Fibroblast of peridontal ligament (primary cell): ENCODE data around the gene OR7D4.
A peak's percentile ranks its signal among the peaks of the same experiment; 100 is the strongest.
"Not testable (repeated sequence)": the region's sequence is repeated elsewhere in the genome, so short reads cannot be mapped to it uniquely, and the experiment has no call there.

Experiments used
- DNase-seq: peaks from one replicate; pipeline ENCODE4 v3.0.0-alpha.2; 2010; ENCODE audit errors: extremely low read depth

The OR7D4 gene

DNA sequence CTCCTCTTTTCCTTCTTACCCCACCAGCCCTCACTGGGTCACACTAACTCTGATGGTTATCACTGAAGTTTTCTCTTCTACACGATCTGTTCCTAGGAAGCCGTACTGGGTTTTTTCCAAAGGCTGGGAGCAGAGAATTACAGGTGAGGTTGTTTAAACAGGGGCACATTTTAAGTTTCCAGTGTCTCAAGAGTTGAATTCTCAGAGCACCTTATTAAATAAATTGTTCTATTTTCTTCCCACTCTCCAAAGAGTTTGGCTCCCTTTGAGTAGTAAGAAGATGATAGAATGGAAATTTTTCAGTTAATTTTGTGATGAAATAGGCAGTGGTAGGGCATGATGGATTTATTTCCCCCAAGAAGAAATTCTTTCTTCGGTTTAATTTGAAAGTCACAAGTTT, at the start of gene OR7D4:
Gene OR7D4, minus strand, starts transcription at position 101 of the 400 bp plus-strand sequence. CDS start 4,752 bp downstream, outside the sequence.
- no peak for DNase-seq

DNA sequence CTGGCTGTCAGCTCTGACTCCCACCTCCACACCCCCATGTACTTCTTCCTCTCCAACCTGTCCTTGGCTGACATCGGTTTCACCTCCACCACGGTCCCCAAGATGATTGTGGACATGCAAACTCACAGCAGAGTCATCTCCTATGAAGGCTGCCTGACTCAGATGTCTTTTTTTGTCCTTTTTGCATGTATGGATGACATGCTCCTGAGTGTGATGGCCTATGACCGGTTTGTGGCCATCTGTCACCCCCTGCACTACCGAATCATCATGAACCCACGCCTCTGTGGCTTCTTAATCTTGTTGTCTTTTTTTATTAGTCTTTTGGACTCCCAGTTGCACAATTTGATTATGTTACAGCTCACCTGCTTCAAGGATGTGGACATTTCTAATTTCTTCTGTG, 31.8 kb upstream of the OR7D4 start:
- DNase-seq: no peak

- DNase-seq: no peak
Observed at GRCh38 chr19:9250630-9251029, 31.2 kb upstream of the OR7D4 start, which contains the start of gene OR7E24. OR7E24 (plus strand) TSS chr19:9250930; CDS start chr19:9251044, 114 bp downstream.

DNA sequence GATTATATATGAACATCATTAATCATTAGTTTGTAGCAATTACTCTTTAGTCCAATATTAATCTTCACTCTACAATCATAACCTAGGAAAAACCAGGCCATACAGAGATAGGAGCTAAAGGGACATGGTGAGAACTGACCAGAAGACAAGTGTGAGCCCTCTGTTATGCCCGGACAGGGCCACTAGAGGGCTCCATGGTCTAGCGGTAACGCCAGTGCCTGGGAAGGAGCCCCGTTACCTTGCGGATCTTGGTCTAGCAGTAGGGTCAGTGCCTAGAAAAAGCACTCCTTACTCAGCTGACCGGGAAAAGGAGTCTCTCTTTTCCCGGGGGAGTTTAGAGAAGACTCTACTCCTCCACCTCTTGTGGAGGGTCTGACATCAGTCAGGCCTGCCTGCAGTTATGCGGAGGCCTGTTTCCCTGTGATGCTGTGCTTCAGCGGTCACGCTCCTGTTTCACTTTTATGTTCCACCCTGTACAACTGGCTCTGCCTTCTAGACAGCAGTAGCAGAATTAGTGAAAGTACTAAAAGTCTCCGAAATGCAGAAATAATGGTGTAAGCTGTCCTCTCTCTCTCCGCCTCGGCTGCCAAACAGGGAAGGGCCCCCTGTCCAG, 13.8 kb downstream of the OR7D4 start:
- DNase-seq: peak; percentile 66

- DNase-seq: not testable (repeated sequence)
Observed at GRCh38 chr19:9198044-9198443, 21.3 kb downstream of the OR7D4 start.

DNA sequence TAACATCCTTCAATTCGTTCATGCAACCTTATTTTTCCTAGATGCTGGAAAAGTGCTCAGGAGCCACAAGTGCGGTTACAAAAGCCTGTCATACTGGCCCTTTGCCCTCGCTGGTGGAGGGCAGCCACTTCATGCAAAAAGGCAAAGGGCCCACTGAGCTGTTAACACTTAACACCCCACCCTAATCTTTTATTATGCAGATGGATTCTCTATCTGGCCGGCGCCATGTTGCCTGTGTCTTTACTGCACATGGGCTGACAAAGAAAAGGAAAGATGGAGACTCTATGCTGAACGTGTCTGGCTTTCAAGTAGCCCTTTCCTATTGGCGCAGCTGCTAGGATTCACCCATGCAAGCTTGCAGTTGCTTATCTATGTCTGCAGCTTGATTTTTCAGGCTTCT, 29.9 kb downstream of the OR7D4 start:
- no peak for DNase-seq

GRCh38 chr19:9187191-9187590, 32.2 kb downstream of the OR7D4 start:
- no peak for DNase-seq

DNA sequence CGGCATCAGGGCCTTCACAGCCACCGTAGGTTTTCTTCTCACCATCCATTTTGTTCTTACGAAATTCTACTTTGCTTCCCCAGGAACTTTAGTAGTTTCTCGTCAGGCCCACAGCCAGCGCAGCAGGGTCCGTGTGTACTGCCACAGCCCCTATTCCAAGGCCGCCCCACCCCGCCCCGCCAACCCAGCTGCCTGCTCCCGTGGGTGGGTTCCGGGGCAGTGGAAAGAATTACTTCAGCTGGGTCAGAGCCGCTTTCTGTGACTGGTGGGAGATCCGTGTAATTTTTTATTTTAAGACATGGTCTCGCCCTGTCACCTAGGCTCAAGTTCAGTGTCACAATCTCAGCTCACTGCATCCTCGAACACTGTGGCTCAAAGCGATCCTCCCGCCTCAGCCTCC, 36.4 kb downstream of the OR7D4 start:
- no peak for DNase-seq

DNA sequence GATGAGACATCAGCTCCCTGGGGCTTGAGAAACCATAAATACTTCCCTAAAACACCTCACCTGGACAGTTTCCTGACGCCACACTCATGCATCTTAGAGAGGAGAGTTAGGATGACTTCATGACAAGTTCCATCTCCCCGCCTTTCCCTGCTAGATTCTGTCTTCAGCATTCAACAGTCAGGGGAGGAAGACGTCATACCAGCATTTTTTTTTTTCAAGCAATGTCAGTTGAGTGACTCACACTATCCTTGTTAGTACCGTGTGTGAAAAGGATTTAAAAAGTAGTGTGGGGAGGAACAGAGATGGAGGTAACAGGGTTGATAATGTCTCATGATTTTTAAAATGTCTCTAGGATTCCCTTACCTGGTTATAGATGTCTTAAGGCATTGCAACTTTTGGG, 40.5 kb downstream of the OR7D4 start, which contains the start of gene OR7D2:
Gene OR7D2, plus strand, starts transcription at position 79 of the 400 bp plus-strand sequence. CDS start 6,803 bp downstream, outside the sequence.
- no peak for DNase-seq

DNA sequence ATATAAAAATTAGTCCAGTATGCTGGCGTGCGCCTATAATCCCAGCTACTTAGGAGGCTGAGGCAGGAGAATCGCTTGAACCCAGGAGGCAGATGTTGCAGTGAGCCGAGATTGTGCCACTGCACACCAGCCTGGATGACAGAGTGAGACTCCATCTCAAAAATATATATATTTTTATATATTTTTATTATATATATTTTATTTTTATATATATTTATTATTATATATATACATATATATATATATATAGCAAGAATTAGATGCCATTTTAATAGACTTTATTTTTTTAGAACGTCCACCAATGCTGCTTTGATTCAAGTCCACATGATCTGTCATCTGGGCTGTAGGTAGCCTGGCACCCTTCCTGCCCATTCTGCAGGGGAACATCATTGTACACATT, 44.1 kb downstream of the OR7D4 start:
- DNase-seq: no peak

- no peak for DNase-seq
Observed at GRCh38 chr19:9171393-9171991, 47.9 kb downstream of the OR7D4 start.

- no peak for DNase-seq
Observed at GRCh38 chr19:9166846-9167245, 52.5 kb downstream of the OR7D4 start.

GRCh38 chr19:9165261-9165660, 54.1 kb downstream of the OR7D4 start:
- no peak for DNase-seq

DNA sequence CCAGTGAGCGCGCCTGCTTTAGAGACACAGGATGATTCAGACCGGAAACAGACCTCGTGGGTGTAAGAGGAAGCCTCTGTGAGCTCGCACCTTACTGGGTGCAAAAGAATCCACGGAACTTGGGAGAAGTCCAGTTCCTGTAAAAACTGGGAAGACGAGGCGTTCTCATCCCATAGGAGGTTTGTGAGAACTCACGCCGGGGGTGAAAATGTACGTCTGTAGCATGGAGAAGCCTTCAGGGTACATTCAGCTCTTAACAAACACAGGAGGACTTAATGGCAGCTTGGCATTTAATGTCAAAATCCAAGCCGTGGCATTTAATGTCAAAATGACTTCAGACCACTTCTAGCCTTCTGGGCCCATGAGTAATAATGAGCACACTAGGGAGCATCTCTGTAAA, 58.0 kb downstream of the OR7D4 start:
- DNase-seq: no peak
